Activated CD4-positive, alpha-beta T cell treated with anti-CD3 and anti-CD28 coated beads for 48 hours (primary cell): ENCODE data around the gene SSX2IP.
"Not testable (repeated sequence)": the region's sequence is repeated elsewhere in the genome, so short reads cannot be mapped to it uniquely, and the experiment has no call there.

Experiments
- DNase-seq: peaks from one replicate; pipeline ENCODE4 v3.0.0-alpha.2; 2020

SSX2IP gene

GRCh38 chr1:84675106-84675505 lies 15.2 kb downstream of the SSX2IP start:
- no peak for DNase-seq

GRCh38 chr1:84674705-84675104 lies 15.6 kb downstream of the SSX2IP start:
- DNase-seq = no peak

DNA sequence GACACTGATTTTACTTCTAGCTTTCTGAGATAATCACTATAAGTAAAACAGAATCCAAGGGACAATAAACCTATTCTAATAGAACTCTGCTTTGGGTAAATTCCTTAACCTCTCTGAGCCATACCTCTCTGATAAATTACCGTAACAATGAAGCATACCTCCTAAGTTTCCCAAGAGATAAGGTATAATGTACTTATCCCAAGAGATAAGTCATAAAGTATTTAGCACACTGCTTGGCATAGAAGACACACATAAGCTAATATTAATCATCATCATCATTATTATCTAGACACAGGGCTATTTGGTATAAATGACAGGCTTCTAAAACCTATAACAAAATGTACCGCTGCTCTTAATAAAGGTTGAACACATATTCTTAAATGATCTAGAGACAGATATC lies 16.2 kb downstream of the SSX2IP start:
- no peak for DNase-seq

GRCh38 chr1:84672080-84672854 lies 18.0 kb downstream of the SSX2IP start:
- no peak for DNase-seq

DNA sequence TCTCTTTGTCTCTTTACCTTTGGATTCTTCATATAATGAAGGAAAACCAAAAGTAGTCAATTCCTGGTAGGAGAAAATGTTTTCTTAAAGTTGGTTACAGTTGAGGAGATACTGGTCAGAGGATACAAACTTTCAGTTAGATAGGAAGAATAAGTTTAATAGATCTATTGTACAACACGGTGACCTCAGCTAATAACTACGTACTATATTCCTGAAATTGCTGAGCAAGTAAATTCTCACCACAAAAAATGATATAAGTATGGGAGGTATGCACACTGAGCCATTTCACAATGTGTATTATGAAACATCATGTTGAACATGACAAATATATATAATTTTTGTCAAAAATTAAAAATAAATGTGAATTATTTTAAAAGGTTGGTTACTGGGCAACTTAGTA lies 20.4 kb downstream of the SSX2IP start:
- no peak for DNase-seq

DNA sequence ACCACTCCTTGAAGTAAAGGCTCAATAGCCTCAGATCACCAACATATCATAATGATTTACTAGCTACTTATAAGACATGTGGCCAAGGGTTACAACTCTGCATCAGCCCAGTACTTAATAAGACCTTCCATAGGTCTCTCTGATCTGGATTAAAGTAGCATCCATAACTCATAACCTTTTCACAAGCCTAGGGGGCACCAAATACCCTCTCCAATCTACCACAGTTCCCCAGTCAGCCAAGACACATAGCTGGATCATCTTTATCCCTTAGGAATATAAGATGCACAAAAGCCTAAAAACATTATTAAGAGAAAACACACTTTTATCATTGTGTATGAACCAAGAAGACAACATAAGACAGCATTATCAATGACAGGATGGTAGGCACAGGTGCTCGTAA lies 22.1 kb downstream of the SSX2IP start:
- DNase-seq = no peak

DNA sequence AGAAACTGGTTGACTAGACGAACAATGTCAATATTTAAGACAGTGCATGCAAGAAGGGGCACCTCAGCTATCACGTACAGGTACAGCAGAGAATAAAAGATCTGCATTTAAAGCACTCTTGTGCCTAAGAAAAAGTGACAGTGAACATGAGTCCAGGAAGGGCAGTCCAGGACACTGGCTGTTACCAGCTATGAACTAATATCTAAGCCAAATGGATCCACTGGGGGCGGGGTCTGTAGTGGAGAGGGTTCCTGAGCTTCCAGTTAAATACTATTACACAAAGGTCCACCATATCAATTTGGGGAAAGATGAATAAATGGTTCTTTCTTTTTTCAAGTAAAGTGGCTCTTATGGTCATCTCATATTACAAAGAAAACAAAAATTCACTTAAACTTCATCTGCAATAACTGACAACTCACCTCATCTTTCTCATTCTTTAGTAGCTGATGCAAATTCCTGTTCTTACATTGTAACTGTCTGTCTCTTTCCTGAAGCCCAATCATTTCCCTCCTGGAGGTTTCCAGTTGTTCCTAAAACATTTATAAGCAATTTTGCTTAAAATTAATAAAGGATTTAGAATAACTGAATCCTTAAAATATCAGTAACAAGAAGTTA lies 24.5 kb downstream of the SSX2IP start:
- no peak for DNase-seq

- no peak for DNase-seq
These were observed 37.1 kb downstream of the SSX2IP start for GRCh38 chr1:84653130-84653677.

GRCh38 chr1:84644472-84644871 lies 45.8 kb downstream of the SSX2IP start:
- no peak for DNase-seq

DNA sequence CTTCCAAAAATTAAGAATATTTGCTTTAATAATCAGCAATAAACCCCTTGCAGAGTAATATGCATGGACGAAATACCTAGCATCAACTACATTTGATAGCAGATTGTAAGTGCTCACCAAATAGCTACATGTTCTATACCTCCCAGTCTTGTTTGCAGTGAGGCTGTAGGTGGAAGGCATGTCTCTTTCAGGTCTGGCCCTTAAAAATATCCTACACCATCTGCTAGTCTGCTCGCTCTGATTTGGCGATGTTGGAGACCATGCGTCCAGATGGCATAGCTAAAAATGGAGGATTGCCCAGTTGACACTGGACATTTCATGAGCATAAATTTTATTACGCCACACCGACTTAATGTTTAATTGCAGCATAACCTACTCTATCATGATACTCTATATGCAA lies 47.1 kb downstream of the SSX2IP start:
- DNase-seq = no peak

DNA sequence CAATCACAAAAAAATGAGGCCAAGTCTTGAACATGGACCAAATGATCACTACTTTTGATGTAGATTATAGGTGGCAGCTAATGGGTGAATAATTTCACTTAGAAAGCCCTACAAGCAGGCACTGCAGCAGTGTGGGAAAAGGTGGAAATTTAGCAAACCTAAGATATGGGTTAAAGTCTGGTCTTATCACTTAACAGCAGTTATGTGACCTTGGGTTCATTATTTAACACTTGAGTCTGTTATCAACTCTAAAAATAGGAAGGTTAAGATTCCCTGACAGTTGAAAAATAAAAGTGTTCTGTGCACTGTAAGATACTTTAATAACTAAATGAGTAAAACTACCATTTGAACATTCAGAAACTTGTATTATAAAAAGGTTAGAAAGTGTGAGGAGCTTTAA lies 47.5 kb downstream of the SSX2IP start:
- no peak for DNase-seq

DNA sequence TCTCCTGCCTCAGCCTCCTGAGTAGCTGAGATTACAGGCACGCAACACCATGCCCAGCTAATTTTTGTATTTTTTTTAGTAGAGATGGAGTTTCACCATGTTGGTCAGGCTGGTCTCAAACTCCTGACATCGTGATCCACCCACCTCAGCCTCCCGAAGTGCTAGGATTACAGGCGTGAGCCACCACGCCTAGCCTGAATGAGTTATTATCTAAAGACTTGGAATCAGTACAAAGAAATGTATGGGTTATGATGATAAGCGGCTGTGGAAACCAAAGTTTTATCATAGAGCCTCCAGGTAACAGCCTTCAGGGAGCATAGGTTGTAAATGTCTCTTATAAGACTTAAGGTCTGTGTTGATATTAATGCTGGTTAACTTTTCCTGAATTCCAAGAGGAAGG lies 50.5 kb downstream of the SSX2IP start:
- DNase-seq = not testable (repeated sequence)

DNA sequence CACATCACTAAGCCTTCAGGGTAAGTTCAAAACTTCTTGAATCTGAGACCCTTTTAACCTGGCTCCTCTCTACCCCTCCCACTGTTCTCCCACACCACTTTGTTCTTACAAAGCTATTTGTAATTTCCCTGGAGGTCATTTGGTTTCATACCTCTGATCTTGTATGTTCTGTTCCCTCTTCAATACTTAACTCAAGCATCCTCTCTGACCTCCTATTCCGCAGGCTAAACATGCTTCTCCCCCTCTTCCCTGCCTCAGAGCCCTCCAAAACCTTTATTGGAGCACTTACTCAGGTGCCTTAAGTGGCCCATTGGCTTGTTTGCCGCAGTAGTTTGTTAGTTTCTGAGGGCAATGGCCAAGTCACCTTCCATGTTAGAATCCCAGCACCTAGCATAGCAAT lies 54.8 kb downstream of the SSX2IP start:
- DNase-seq = no peak

DNA sequence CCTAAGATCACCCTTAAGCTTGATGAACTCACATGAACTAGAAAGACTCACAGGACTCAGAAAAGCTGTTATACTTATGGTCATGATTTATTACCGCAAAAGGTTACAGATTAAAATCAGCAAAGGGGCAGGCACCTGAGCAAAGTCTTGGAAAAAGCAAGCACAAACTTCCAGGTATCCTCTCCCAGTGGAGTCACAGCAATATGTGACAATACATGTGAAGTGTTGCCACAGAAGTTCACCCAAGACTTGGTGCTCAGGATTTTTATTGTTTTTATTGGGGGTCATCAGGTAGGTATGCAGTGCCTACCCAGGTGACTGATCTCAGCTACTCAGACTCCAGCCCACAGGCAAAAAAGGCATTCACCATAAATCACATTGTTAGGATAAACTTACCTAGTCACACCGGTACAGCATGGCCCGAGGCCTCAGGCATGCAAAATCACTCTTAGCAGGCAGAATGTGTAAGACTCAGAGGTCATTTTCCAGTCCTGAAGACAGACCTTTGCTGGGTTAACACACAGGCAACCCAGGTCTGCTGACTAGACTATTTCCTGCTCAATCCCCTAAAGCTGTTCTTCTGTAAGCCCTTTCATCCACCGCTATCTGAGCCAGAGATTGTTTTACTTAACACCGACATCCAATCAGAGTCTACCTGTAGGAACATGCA lies 55.6 kb downstream of the SSX2IP start:
- DNase-seq = no peak

- no peak for DNase-seq
These were observed 57.4 kb downstream of the SSX2IP start for GRCh38 chr1:84632673-84633434.

GRCh38 chr1:84632137-84632536 lies 58.1 kb downstream of the SSX2IP start:
- DNase-seq = no peak

DNA sequence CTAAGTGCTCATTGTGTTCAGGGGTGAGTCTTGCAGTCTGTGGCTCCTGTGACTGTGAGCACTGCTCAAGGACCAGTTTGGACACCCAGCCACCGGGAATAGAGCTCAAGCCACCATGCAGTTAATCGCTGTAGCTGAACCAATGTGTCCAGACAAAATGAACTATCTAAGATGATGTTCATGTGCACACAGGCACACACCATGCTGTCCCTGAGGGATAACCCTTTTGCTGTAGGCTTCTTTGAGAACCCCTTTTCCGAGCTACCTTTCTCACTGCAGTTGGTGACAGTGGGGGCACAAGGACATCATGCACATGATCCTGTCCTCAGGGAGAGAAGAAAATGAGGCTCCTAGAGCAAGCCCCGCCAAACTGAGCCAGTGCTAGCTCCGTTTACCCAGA lies 65.4 kb downstream of the SSX2IP start:
- DNase-seq = no peak

- DNase-seq = no peak
These were observed 68.7 kb downstream of the SSX2IP start for GRCh38 chr1:84621553-84621952.

DNA sequence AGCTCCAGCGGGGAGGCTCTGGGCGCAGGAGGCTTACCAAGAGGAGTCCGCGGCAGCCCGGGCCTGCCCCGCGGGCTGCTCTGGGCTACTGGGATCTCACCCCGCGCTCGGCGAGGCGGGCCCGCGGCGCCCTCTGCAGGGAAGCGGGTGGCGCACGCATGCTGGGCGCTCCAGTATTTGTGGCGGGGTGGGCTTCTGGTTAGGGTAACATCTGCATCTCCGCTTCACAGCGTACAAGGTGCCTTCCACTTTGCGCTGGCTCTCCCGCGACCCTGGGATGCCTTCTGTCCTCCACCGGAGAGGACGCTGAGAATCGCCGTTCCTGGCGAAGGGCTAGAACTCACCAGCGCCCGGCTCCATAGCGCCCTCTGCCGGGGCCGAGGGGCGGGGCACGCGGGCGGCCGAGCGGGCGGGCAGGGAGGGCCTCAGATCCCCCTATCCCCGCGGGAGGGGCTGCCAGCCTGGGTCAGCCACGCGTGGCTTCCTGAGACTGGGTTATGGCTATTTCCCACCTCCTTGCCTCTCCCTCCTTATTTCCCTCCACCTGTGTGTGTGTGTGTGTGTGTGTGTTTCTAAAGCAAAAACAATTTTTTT lies 69.4 kb downstream of the SSX2IP start:
- DNase-seq = peak; percentile 88

- DNase-seq = peak; percentile 83
These were observed 70.7 kb downstream of the SSX2IP start for GRCh38 chr1:84619383-84620102.

- no peak for DNase-seq
These were observed 72.9 kb downstream of the SSX2IP start for GRCh38 chr1:84617349-84617748.

- no peak for DNase-seq
These were observed 74.5 kb downstream of the SSX2IP start for GRCh38 chr1:84615790-84616189.
